GM12801 (cell line): Measurements from ENCODE around the gene SEMA5B.

Experiments used
- CTCF ChIP-seq: IDR thresholded peaks from one replicate; pipeline ENCODE4 v1.5.1; 2011; ENCODE audit warnings: control low read depth; ENCODE audit not compliant: insufficient read length; ENCODE audit errors: extremely low read depth

The SEMA5B gene

GRCh38 chr3:122955916-122956692, 71.5 kb downstream of the SEMA5B start:
- TF ChIP-seq CTCF: no peak

DNA sequence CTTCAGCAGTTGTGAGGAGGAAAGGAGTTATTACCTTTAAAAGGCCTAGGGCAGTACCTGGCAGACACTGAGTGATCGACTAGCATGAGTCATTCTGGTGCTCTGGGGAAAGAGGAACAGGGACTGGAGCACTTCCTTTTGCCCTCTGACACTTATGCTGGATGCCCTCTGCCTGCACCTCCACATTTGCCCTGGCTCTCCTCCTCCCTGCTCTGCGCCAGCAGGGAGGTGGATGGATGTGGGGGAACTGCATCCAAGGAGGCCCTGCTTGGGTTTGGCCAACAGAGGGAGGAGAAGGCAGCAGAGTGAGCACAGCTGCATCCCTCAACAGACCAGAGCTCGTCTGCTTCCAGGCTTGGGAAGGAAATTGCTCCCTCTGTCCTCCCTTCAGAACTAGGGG, 75.0 kb downstream of the SEMA5B start:
- no peak for TF ChIP-seq CTCF

- no peak for TF ChIP-seq CTCF
These were observed 79.2 kb downstream of the SEMA5B start for GRCh38 chr3:122948408-122948807.

- no peak for TF ChIP-seq CTCF
These were observed 79.8 kb downstream of the SEMA5B start for GRCh38 chr3:122947738-122948137.

DNA sequence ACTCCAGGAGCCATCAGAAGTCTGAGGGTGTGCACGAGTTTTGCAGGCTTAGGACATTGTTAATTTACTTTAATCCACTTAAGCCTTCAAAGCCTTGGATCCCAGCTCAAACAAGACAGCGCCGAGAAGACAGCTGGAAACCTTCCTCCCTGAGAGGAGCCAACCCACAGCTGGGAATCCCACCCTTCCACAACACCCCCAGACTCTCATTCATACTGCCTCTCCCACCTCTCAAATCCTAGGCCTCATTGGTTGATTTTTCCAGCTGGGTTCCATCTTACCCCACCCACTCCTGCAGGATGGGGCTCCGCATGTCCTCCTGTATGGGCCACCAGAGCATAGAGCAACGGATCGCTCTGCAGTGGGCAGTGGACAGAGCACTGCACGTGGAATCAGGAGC, 80.4 kb downstream of the SEMA5B start:
- no peak for TF ChIP-seq CTCF

GRCh38 chr3:122946185-122946584, 81.4 kb downstream of the SEMA5B start:
- TF ChIP-seq CTCF: no peak

GRCh38 chr3:122945230-122945629, 82.3 kb downstream of the SEMA5B start:
- no peak for TF ChIP-seq CTCF
